Gastroesophageal sphincter (tissue), 3 donors: ENCODE measurements around the gene CENPE.

ENCODE experiments used
- CTCF ChIP-seq, 4 experiments: fragments of 200-600 bp in 2 of 4; fragments of 450-650 bp in 2 of 4; sonication (generic) in 1 of 4; IDR thresholded peaks; one replicate each; pipeline ENCODE4 v1.5.1; 2017 to 2019; ENCODE audit warnings: antibody characterized with exemption in 4 of 4, mild to moderate bottlenecking in 2 of 4, moderate library complexity in 2 of 4
- EP300 ChIP-seq: sonication (generic); formaldehyde crosslinking; IDR thresholded peaks from one replicate; pipeline ENCODE4 v1.6.1; 2017; ENCODE audit warnings: antibody characterized with exemption, mild to moderate bottlenecking
- POLR2A ChIP-seq, 2 donors: fragments of 450-650 bp; IDR thresholded peaks; one replicate each; pipeline ENCODE4 v1.6.1; 2017; ENCODE audit warnings: antibody characterized with exemption in 2 of 2, mild to moderate bottlenecking in 2 of 2, moderate library complexity in 1 of 2

- TF ChIP-seq CTCF (IDR thresholded peaks at IDR 0.05) (no peak), EP300 (no peak), POLR2A (IDR thresholded peaks at IDR 0.05) (no peak)
These were observed 45.8 kb downstream of the CENPE start for GRCh38 chr4:103152381-103152780.
